ENCODE data around the gene EXOC3L4.
A peak's percentile ranks its signal among the peaks of the same experiment; 100 is the strongest.

EXOC3L4 gene

DNA sequence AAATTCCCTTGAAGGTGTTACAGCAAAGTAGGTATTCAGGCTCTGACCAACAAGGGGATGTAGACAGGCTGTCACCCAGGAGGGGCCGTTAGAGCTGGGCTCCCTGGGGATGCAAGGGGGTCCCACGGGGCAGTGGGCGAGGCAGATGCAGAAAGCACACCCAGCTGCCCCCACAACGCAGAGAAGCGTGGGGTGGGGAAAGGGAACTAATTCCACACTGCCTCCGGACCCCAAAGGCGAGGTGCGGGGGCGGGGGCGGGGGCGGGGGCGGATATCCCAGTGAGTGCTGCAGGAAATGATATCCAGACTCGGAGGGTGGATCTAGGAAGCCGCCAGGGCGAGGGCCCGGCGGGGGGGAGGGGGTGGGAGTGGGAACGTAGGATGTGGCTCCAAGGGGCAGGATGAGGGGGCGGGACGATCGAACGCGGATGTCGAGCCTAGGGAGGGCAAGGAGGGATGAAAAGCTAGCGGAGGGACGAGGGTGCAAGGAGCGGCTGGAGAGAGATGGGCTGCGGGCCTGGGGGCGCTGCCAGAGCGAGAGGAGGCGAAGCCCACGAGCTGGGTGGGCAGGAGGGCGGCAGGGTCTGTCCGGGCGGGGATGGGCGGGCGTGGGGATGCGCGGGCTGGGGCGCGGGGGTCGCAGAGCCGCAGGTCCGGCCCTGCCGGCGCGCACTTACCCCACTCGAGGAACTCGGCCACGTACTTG is 38.0 kb upstream of the EXOC3L4 start:
- DNase-seq: peak; percentile 91
- H3K9me3 ChIP-seq: no peaks in the 10 kb centered on the region; the same call in 1 of the 2 replicates
- H3K27me3 ChIP-seq: no peaks in the 10 kb centered on the region

DNA sequence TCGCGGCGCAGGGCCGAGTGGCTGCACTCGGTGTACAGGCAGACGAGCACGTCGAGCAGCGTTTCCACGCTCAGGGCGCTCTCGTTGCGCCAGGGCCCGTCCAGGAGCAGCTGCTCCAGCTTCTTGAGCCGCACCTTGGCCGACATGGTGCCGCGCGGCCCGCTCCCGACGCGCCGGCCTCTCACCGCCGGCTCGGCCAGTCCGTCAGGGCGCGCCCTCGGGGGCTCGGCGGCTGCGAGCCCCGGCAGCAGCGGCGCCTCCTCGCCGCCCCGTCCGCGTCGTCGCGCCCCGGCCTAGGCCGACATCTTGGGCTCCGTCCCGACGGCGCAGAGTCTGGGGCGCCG is 37.5 kb upstream of the EXOC3L4 start:
- no peaks in the 10 kb centered on the region; the same call in 1 of the 2 replicates for H3K36me3 ChIP-seq
- no peaks in the 10 kb centered on the region; the same call in 1 of the 2 replicates for H3K9me3 ChIP-seq
- no peaks in the 10 kb centered on the region for H3K27me3 ChIP-seq
- H3K4me3 ChIP-seq (ENCODE audit: low read depth, low read length): peak overlapping the region; percentile 76
- peak; percentile 42 for DNase-seq
- no peaks in the 10 kb centered on the region; the same call in 1 of the 2 replicates for H3K4me1 ChIP-seq
- TF ChIP-seq, protein P1, sequence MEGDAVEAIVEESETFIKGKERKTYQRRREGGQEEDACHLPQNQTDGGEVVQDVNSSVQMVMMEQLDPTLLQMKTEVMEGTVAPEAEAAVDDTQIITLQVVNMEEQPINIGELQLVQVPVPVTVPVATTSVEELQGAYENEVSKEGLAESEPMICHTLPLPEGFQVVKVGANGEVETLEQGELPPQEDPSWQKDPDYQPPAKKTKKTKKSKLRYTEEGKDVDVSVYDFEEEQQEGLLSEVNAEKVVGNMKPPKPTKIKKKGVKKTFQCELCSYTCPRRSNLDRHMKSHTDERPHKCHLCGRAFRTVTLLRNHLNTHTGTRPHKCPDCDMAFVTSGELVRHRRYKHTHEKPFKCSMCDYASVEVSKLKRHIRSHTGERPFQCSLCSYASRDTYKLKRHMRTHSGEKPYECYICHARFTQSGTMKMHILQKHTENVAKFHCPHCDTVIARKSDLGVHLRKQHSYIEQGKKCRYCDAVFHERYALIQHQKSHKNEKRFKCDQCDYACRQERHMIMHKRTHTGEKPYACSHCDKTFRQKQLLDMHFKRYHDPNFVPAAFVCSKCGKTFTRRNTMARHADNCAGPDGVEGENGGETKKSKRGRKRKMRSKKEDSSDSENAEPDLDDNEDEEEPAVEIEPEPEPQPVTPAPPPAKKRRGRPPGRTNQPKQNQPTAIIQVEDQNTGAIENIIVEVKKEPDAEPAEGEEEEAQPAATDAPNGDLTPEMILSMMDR (IDR thresholded peaks at IDR 0.05; ENCODE audit: low read depth, low read length): no peak

More for the DNA sequence above, 38.0 kb upstream of the EXOC3L4 start:
- Histone ChIP-seq H3K4me3 (ENCODE audit: low read depth, low read length) (peak overlapping the region; percentile 76), H3K36me3 (no peaks in the 10 kb centered on the region; the same call in 1 of the 2 replicates), H3K4me1 (no peaks in the 10 kb centered on the region; the same call in 1 of the 2 replicates)
- TF ChIP-seq, protein P1 (IDR thresholded peaks at IDR 0.05; ENCODE audit: low read depth, low read length): no peak

DNA sequence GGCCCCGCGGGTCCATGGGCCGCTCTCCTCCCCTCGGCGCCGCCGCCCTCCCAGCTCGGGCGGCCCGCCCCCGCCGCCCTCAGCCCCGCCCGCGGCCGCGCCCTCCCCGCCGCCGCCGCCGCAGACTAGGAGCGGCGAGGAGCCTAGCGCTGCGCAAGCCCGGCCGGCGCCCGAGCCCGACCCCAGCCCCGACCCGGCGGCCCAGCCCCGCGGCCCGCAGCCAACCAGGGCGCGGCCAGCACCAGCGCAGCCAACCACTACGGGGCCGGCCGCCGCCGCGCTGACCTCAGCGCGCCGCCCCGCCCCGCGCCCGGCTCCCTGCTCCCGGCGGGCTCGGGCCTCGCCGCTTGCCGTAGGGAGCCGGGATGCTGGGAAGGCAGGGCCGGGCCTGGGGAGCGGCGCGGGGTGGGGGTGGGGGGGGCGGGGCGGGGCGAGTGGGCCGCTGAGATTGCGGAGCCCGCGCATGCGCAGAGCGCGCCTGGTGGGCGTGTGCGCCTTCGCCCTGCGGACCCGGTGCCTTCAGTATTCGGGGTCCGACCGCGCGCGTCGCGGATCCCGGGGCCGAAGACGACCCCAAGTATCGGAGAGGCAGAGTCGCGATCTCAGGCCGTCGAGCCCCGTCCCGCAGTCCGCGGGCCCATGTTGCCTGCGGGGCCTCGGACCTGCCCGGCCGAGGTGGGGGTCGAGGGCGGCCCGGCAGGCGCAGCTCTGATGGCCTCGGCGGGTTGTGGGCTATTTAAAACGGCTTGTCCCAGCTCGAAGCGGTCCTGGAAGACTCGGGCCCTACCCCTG is 37.0 kb upstream of the EXOC3L4 start, which contains the start of gene CDC42BPB:
Gene CDC42BPB, minus strand, starts transcription at position 178 of the 792 bp plus-strand sequence. CDS start 376 bp downstream, outside the sequence.
- TF ChIP-seq, protein P1 (IDR thresholded peaks at IDR 0.05; ENCODE audit: low read depth, low read length): no peak
- no peaks in the 10 kb centered on the region for H3K27me3 ChIP-seq
- peak; percentile 95 for DNase-seq
- no peaks in the 10 kb centered on the region; the same call in 1 of the 2 replicates for H3K36me3 ChIP-seq
- H3K4me1 ChIP-seq: no peaks in the 10 kb centered on the region; the same call in 1 of the 2 replicates
- no peaks in the 10 kb centered on the region; the same call in 1 of the 2 replicates for H3K9me3 ChIP-seq
- H3K4me3 ChIP-seq (ENCODE audit: low read depth, low read length): peak within 1 kb of the TSS; percentile 80

DNA sequence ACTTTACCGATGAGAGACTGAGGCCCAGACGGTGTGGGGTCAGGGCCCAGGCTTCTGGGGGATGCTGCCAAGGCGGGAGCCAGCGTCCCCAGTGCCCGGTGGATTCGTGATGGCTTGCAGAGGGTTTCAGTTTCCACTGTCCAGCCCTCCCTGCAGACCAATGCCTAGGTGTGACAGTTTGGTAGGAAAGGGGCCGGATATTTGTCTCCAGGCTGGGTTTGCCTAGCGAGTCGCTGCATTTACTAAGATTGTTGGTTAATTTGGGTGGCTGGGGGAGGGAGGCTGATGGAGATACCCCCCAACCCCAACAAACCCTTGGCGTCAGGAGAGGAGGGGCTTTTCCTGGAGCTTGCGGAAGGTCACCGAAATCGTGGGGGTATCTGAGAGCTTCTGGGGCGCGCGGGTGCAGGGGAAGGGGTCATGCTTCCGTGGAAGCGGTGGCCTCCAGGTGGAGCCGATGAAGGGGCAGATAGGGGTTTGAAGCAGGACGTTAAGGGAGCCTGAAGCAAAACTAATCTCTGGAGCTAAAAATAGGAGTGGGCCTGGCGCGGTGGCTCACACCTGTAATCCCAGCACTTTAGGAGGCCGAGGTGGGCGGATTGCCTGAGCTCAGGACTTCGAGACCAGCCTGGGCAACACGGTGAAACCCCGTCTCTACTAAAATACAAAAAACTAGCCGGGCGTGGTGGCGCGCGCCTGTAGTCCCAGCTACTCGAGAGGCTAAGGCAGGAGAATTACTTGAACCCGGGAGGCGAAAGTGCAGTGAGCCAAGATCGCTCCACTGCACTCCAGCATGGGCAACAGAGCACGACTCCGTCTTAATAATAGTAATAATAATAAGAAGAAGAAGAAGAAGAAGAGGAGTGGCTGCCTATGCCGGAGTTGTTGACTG is 36.1 kb upstream of the EXOC3L4 start:
- H3K4me1 ChIP-seq: no peaks in the 10 kb centered on the region; the same call in 1 of the 2 replicates
- no peak for DNase-seq
- H3K36me3 ChIP-seq: no peaks in the 10 kb centered on the region; the same call in 1 of the 2 replicates
- TF ChIP-seq, protein P1 (IDR thresholded peaks at IDR 0.05; ENCODE audit: low read depth, low read length): no peak
- peak overlapping the region; percentile 80 for H3K4me3 ChIP-seq (ENCODE audit: low read depth, low read length)
- no peaks in the 10 kb centered on the region for H3K27me3 ChIP-seq
- no peaks in the 10 kb centered on the region for H3K9me3 ChIP-seq

DNA sequence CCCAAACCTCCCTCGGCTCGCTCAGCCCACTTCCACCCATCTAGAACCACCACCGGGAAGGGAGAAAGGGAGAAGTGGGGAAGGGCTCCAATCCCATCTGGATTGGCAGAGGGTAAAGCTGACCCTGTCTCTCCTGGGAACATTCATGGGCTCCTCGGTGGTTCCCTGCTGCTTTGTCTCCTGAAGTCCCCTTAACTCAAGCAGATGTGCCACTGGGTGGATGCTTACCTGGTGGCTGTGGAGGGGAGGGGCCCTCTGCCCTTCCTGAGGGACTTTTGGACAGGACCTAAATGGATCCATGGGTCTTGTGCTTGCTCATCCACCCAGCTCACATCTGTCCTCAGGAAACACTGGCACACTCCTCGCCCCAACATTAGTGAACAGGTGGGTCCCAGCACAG is 35.0 kb upstream of the EXOC3L4 start:
- Histone ChIP-seq H3K27me3 (no peaks in the 10 kb centered on the region), H3K4me1 (no peaks in the 10 kb centered on the region; the same call in 1 of the 2 replicates), H3K9me3 (no peaks in the 10 kb centered on the region), H3K4me3 (ENCODE audit: low read depth, low read length) (no peak overlapping the region), H3K36me3 (no peaks in the 10 kb centered on the region)
- no peak for DNase-seq
- TF ChIP-seq, protein P1 (IDR thresholded peaks at IDR 0.05; ENCODE audit: low read depth, low read length): no peak

Data from BE2C (cell line).